Measurements from ENCODE around the gene RANBP10. TPM values are rescaled to one million over a fixed set of nuclear protein-coding genes. Genes with fewer than 3 reads are reported as not detected.

The RANBP10 gene
- total and polyA plus RNA-seq, 9 of the 15 experiments (the other 6 are each of a cell fraction or from before 2014, with no cell fraction given) = 0.61 to 19.3 (median 5.9) TPM

DNA sequence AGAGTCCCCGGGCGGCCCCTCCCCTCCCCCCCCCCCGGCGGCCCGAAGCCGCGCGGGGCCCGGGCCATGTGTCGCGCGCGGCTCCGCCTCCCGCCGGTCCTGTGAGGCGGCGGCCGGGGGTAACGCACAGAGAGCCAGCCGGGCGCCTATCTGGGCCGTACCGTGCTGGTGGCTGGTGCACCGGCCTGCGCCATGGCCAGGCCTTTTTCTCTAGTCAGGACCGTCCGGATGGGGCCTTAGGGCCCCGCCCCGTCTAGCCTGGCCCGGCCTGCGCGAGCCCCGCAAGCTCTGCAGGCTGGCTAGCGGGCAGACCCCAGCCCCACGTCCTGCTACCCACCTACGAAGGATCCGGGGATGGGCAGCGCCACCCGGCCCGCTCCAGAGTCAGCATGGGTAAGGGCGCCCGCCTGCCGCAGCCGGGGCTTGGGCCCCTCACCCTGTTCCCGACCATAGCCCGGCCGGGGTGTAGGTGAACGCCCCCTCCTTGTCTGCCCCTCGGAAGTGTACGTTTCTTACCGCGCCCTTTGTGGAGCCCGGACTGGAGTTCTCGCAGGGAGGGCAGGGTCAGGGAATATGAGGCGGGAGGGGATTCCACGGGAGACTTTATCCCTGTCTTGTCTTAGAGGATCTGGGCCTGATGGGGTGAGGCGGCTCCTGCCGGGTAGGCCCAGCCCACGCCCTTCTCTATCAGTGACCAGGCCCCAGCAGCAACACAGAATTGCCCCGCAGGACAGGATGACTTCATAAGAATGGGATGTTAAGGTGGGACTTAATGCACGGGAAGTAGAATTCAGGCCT is 40.9 kb upstream of the RANBP10 start, which contains the start of gene CENPT (continued):
- TF ChIP-seq RBM15 (IDR thresholded peaks at IDR 0.05; ENCODE audit: insufficient read depth, low read length) (no peak), SUPT5H (IDR thresholded peaks at IDR 0.05) (peak; percentile 28; the same call in 1 of the 2 replicates), ZFX (CRISPR knock-in tag; IDR thresholded peaks at IDR 0.05) (peak; percentile 86), CEBPG (CRISPR knock-in tag; IDR thresholded peaks at IDR 0.05) (no peak), CEBPG (tag; conservative IDR thresholded peaks at IDR 0.05 in 1 of 2, IDR thresholded peaks at IDR 0.05 in 1 of 2) (no peak), ZNF212 (CRISPR knock-in tag; IDR thresholded peaks at IDR 0.05) (no peak), ZNF644 (tag; IDR thresholded peaks at IDR 0.05; ENCODE audit: low read depth) (no peak), CREM (IDR thresholded peaks at IDR 0.05; ENCODE audit: low read depth) (0 out of 2 replicates have a peak, but pooled peaks have one; percentile 35), TRIM24 (IDR thresholded peaks at IDR 0.05) (no peak)
- TF ChIP-seq, protein P1, sequence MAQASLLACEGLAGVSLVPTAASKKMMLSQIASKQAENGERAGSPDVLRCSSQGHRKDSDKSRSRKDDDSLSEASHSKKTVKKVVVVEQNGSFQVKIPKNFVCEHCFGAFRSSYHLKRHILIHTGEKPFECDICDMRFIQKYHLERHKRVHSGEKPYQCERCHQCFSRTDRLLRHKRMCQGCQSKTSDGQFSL (CRISPR knock-in tag; IDR thresholded peaks at IDR 0.05) = no peak
- TF ChIP-seq, protein P1 (tag; IDR thresholded peaks at IDR 0.05) = peak in 1 of 2 experiments; percentile 53; a peak in 2 of 4 replicates
- TF ChIP-seq, protein P2, sequence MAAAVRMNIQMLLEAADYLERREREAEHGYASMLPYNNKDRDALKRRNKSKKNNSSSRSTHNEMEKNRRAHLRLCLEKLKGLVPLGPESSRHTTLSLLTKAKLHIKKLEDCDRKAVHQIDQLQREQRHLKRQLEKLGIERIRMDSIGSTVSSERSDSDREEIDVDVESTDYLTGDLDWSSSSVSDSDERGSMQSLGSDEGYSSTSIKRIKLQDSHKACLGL (CRISPR knock-in tag; IDR thresholded peaks at IDR 0.05; ENCODE audit: borderline replicate concordance, poor library complexity, severe bottlenecking) = no peak
- TF ChIP-seq, protein P3, sequence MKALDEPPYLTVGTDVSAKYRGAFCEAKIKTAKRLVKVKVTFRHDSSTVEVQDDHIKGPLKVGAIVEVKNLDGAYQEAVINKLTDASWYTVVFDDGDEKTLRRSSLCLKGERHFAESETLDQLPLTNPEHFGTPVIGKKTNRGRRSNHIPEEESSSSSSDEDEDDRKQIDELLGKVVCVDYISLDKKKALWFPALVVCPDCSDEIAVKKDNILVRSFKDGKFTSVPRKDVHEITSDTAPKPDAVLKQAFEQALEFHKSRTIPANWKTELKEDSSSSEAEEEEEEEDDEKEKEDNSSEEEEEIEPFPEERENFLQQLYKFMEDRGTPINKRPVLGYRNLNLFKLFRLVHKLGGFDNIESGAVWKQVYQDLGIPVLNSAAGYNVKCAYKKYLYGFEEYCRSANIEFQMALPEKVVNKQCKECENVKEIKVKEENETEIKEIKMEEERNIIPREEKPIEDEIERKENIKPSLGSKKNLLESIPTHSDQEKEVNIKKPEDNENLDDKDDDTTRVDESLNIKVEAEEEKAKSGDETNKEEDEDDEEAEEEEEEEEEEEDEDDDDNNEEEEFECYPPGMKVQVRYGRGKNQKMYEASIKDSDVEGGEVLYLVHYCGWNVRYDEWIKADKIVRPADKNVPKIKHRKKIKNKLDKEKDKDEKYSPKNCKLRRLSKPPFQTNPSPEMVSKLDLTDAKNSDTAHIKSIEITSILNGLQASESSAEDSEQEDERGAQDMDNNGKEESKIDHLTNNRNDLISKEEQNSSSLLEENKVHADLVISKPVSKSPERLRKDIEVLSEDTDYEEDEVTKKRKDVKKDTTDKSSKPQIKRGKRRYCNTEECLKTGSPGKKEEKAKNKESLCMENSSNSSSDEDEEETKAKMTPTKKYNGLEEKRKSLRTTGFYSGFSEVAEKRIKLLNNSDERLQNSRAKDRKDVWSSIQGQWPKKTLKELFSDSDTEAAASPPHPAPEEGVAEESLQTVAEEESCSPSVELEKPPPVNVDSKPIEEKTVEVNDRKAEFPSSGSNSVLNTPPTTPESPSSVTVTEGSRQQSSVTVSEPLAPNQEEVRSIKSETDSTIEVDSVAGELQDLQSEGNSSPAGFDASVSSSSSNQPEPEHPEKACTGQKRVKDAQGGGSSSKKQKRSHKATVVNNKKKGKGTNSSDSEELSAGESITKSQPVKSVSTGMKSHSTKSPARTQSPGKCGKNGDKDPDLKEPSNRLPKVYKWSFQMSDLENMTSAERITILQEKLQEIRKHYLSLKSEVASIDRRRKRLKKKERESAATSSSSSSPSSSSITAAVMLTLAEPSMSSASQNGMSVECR (CRISPR knock-in tag; IDR thresholded peaks at IDR 0.05) = no peak
- TF ChIP-seq, protein P4, sequence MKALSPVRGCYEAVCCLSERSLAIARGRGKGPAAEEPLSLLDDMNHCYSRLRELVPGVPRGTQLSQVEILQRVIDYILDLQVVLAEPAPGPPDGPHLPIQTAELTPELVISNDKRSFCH (CRISPR knock-in tag; IDR thresholded peaks at IDR 0.05) = no peak
- TF ChIP-seq, protein P4 (tag; IDR thresholded peaks at IDR 0.05) = no peak
- TF ChIP-seq, protein P5, sequence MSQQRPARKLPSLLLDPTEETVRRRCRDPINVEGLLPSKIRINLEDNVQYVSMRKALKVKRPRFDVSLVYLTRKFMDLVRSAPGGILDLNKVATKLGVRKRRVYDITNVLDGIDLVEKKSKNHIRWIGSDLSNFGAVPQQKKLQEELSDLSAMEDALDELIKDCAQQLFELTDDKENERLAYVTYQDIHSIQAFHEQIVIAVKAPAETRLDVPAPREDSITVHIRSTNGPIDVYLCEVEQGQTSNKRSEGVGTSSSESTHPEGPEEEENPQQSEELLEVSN (IDR thresholded peaks at IDR 0.05; ENCODE audit: borderline replicate concordance in 1 of 2, extremely low read depth in 1 of 2, insufficient read depth in 1 of 2, insufficient read length in 1 of 2, low read depth in 1 of 2, low read length in 1 of 2, poor library complexity in 1 of 2, severe bottlenecking in 1 of 2) = no peak
- TF ChIP-seq, protein P6, sequence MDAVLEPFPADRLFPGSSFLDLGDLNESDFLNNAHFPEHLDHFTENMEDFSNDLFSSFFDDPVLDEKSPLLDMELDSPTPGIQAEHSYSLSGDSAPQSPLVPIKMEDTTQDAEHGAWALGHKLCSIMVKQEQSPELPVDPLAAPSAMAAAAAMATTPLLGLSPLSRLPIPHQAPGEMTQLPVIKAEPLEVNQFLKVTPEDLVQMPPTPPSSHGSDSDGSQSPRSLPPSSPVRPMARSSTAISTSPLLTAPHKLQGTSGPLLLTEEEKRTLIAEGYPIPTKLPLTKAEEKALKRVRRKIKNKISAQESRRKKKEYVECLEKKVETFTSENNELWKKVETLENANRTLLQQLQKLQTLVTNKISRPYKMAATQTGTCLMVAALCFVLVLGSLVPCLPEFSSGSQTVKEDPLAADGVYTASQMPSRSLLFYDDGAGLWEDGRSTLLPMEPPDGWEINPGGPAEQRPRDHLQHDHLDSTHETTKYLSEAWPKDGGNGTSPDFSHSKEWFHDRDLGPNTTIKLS (IDR thresholded peaks at IDR 0.05; ENCODE audit: borderline replicate concordance, low read depth) = no peak
